Brain microvascular endothelial cell (primary cell): Measurements from ENCODE around the gene LRRC26.

ENCODE experiments used
- DNase-seq: peaks from one replicate; pipeline ENCODE4 v3.0.0-alpha.2; 2020
- H3K27ac ChIP-seq: fragments of 250-450 bp; sonication (Bioruptor Pico); 2 replicates; pipeline ENCODE4 v1.5.1; 2020; ENCODE audit warnings: mild to moderate bottlenecking, moderate library complexity
- H3K27me3 ChIP-seq: fragments of 250-450 bp; sonication (Bioruptor Pico); replicated peaks from 2 replicates; pipeline ENCODE4 v1.5.1; 2020; ENCODE audit warnings: mild to moderate bottlenecking
- H3K36me3 ChIP-seq: fragments of 250-450 bp; sonication (Bioruptor Pico); replicated peaks from 2 replicates; pipeline ENCODE4 v1.5.1; 2020; ENCODE audit warnings: mild to moderate bottlenecking
- H3K4me3 ChIP-seq: 2 replicates; pipeline ENCODE4 v1.5.1; 2011; ENCODE audit warnings: low read depth, mild to moderate bottlenecking, control low read depth, low read length, moderate library complexity
- CTCF ChIP-seq: IDR thresholded peaks from 2 replicates; pipeline ENCODE4 v1.5.1; 2011; ENCODE audit warnings: low read depth, mild to moderate bottlenecking, moderate library complexity, low read length, control low read depth, inconsistent platforms; ENCODE audit errors: missing control alignments
- in situ Hi-C: cut with HindIII; loops from 2 replicates; pipeline ENCODE4 v1.10.0; 2017; ENCODE audit warnings: low sequenced_read_pairs, low pct_ligation_motif_present

Gene LRRC26

GRCh38 chr9:137182836-137183235, 13.0 kb upstream of the LRRC26 start:
- Histone ChIP-seq H3K27ac (no peak overlapping the region), H3K4me3 (no peak overlapping the region), H3K27me3 (no peaks in the 10 kb centered on the region), H3K36me3 (peaks cover 46% of the 10 kb centered on the region)
- no peak for DNase-seq
- TF ChIP-seq CTCF = no peak
- in situ Hi-C loops = no loop called here

- DNase-seq = no peak
- in situ Hi-C loops = no loop called here
- TF ChIP-seq CTCF = no peak
- Histone ChIP-seq H3K27ac (no peak overlapping the region), H3K4me3 (no peak overlapping the region), H3K27me3 (no peaks in the 10 kb centered on the region), H3K36me3 (peaks cover 50% of the 10 kb centered on the region)
These were observed 11.8 kb upstream of the LRRC26 start for GRCh38 chr9:137181680-137182079.

- Histone ChIP-seq H3K27me3 (no peaks in the 10 kb centered on the region), H3K4me3 (no peak overlapping the region), H3K36me3 (peaks cover 50% of the 10 kb centered on the region), H3K27ac (no peak overlapping the region)
- in situ Hi-C loops = no loop called here
- DNase-seq = no peak
- no peak for TF ChIP-seq CTCF
These were observed 10.6 kb upstream of the LRRC26 start for GRCh38 chr9:137180491-137180890.

GRCh38 chr9:137179761-137180160, 9.9 kb upstream of the LRRC26 start:
- no peak for TF ChIP-seq CTCF
- no peak overlapping the region for H3K4me3 ChIP-seq
- DNase-seq = no peak
- peaks cover 50% of the 10 kb centered on the region for H3K36me3 ChIP-seq
- no peak overlapping the region for H3K27ac ChIP-seq
- H3K27me3 ChIP-seq = no peaks in the 10 kb centered on the region
- in situ Hi-C loops = no loop called here

- H3K4me3 ChIP-seq = no peak overlapping the region
- H3K27me3 ChIP-seq = peaks cover under 1% of the 10 kb centered on the region
- peaks cover 50% of the 10 kb centered on the region for H3K36me3 ChIP-seq
- DNase-seq = no peak
- TF ChIP-seq CTCF = no peak
- in situ Hi-C loops = no loop called here
- H3K27ac ChIP-seq = no peak overlapping the region
These were observed 9.2 kb upstream of the LRRC26 start for GRCh38 chr9:137178939-137179630.
